GM23338 (cell line): ENCODE measurements around the gene CAT. TPM values are rescaled to one million over a fixed set of nuclear protein-coding genes. Genes with fewer than 3 reads are reported as not detected.

ENCODE experiments used
- ATAC-seq: fragments of 200-7000 bp; cut with Tn5 transposase; 3 replicates; pipeline ENCODE4 v1.9.1; 2020
- DNase-seq: peaks from one replicate; pipeline ENCODE4 v3.0.0-alpha.2; 2015; ENCODE audit warnings: low spot score
- H2AFZ ChIP-seq: fragments of 200-600 bp; sonication (generic); 2 replicates; pipeline ENCODE4 v1.8.0; 2016; ENCODE audit warnings: antibody characterized with exemption, mild to moderate bottlenecking, moderate library complexity
- H3F3A ChIP-seq: fragments of 200-600 bp; sonication (generic); replicated peaks from 2 replicates; pipeline ENCODE4 v1.8.0; 2017; ENCODE audit warnings: antibody characterized with exemption, mixed run types, low read depth
- H3K27ac ChIP-seq: fragments of 200-600 bp; sonication (generic); 2 replicates; pipeline ENCODE4 v1.6.1; 2016; ENCODE audit warnings: low read depth
- H3K27me3 ChIP-seq: fragments of 200-600 bp; sonication (generic); 2 replicates; pipeline ENCODE4 v1.8.0; 2016; ENCODE audit warnings: mild to moderate bottlenecking, mixed run types, moderate library complexity; ENCODE audit not compliant: insufficient read depth
- H3K36me3 ChIP-seq: fragments of 200-600 bp; sonication (generic); 2 replicates; pipeline ENCODE4 v1.8.0; 2016; ENCODE audit warnings: mild to moderate bottlenecking; ENCODE audit not compliant: insufficient read depth
- H3K4me1 ChIP-seq: fragments of 200-600 bp; sonication (generic); 2 replicates; pipeline ENCODE4 v1.8.0; 2016; ENCODE audit warnings: mild to moderate bottlenecking, moderate library complexity; ENCODE audit not compliant: insufficient read depth
- H3K4me2 ChIP-seq: fragments of 200-600 bp; sonication (generic); 2 replicates; pipeline ENCODE4 v1.7.1; 2017; ENCODE audit warnings: mixed run types
- H3K4me3 ChIP-seq: fragments of 200-600 bp; sonication (generic); 2 replicates; pipeline ENCODE4 v1.6.1; 2016; ENCODE audit warnings: mixed run types
- H3K79me2 ChIP-seq: fragments of 200-600 bp; sonication (generic); replicated peaks from 2 replicates; pipeline ENCODE4 v1.8.0; 2017; ENCODE audit warnings: mild to moderate bottlenecking; ENCODE audit not compliant: insufficient read depth
- H3K9me2 ChIP-seq: fragments of 200-600 bp; sonication (generic); 2 replicates; pipeline ENCODE4 v1.8.0; 2017; ENCODE audit not compliant: insufficient read depth
- H4K20me1 ChIP-seq: fragments of 200-600 bp; sonication (generic); replicated peaks from 2 replicates; pipeline ENCODE4 v1.8.0; 2017; ENCODE audit warnings: mild to moderate bottlenecking; ENCODE audit not compliant: insufficient read depth
- H3K27ac Mint-ChIP-seq: 2 replicates; pipeline ENCODE4 v1.8.0; 2020; ENCODE audit warnings: inconsistent platforms, mild to moderate bottlenecking, moderate library complexity, mixed read lengths
- H3K27me3 Mint-ChIP-seq: 3 replicates; pipeline ENCODE4 v1.8.0; 2022; ENCODE audit warnings: low read depth, mild to moderate bottlenecking, moderate library complexity, mixed read lengths, inconsistent platforms; ENCODE audit not compliant: insufficient read depth, poor library complexity
- H3K36me3 Mint-ChIP-seq: 3 replicates; pipeline ENCODE4 v1.8.0; 2021; ENCODE audit warnings: low read depth, mild to moderate bottlenecking, inconsistent platforms, moderate library complexity, mixed read lengths
- H3K4me1 Mint-ChIP-seq: 3 replicates; pipeline ENCODE4 v1.8.0; 2020; ENCODE audit warnings: mild to moderate bottlenecking, inconsistent platforms, mixed read lengths
- H3K4me3 Mint-ChIP-seq: 3 replicates; pipeline ENCODE4 v1.8.0; 2021; ENCODE audit warnings: moderate library complexity, mild to moderate bottlenecking, inconsistent platforms, mixed read lengths
- H3K9me3 Mint-ChIP-seq: 3 replicates; pipeline ENCODE4 v1.8.0; 2020; ENCODE audit warnings: moderate library complexity, mild to moderate bottlenecking, inconsistent platforms, mixed read lengths
- CREB1 ChIP-seq: fragments of 250-450 bp; sonication (Bioruptor Pico); IDR thresholded peaks from 2 replicates; pipeline ENCODE4 v1.5.0; 2020; ENCODE audit warnings: low read depth, mild to moderate bottlenecking, moderate library complexity
- EZH2 ChIP-seq: fragments of 200-600 bp; sonication (generic); IDR thresholded peaks from one replicate; pipeline ENCODE4 v1.8.0; 2017; ENCODE audit warnings: antibody characterized with exemption, mild to moderate bottlenecking, low read depth; ENCODE audit not compliant: unreplicated experiment
- EZH2phosphoT487 ChIP-seq: fragments of 200-600 bp; sonication (generic); IDR thresholded peaks from one replicate; pipeline ENCODE4 v1.8.1; 2018; ENCODE audit warnings: antibody characterized with exemption; ENCODE audit not compliant: unreplicated experiment
- JUNB ChIP-seq: IDR thresholded peaks from one replicate; pipeline ENCODE4 v1.6.1; 2016; ENCODE audit warnings: antibody characterized with exemption; ENCODE audit not compliant: unreplicated experiment
- NANOG ChIP-seq: IDR thresholded peaks from 2 replicates; pipeline ENCODE4 v1.6.1; 2016; ENCODE audit warnings: antibody characterized with exemption, borderline replicate concordance
- POLR2AphosphoS5 ChIP-seq: IDR thresholded peaks from 2 replicates; pipeline ENCODE4 v1.6.1; 2016; ENCODE audit warnings: antibody characterized with exemption, low read depth
- REST ChIP-seq: IDR thresholded peaks from one replicate; pipeline ENCODE4 v1.6.1; 2018; ENCODE audit warnings: antibody characterized with exemption; ENCODE audit not compliant: unreplicated experiment
- STAT1 ChIP-seq: IDR thresholded peaks from one replicate; pipeline ENCODE4 v1.6.1; 2016; ENCODE audit warnings: antibody characterized with exemption; ENCODE audit not compliant: unreplicated experiment
- ZNF114 ChIP-seq: fragments of 250-450 bp; sonication (Bioruptor Pico); IDR thresholded peaks from 2 replicates; pipeline ENCODE4 v1.5.0; 2020; ENCODE audit warnings: mild to moderate bottlenecking, moderate library complexity
- ZNF331 ChIP-seq: fragments of 250-450 bp; sonication (Bioruptor Pico); IDR thresholded peaks from 2 replicates; pipeline ENCODE4 v1.5.0; 2020; ENCODE audit warnings: low read depth, mild to moderate bottlenecking, moderate library complexity
- ZNF462 ChIP-seq: fragments of 250-450 bp; sonication (Bioruptor Pico); IDR thresholded peaks from 2 replicates; pipeline ENCODE4 v1.5.0; 2020; ENCODE audit warnings: mild to moderate bottlenecking, moderate library complexity
- polyA plus RNA-seq: library from polyadenylated mRNA; unstranded; fragments of >200 nt; fragmentation: Nextera tagmentation; extraction: Ambion mirVana; gene quantifications from 2 replicates; pipeline ENCODE4 v1.2.1, GENCODE V29; 2016
- total RNA-seq: library from RNA; depleted of rRNA; stranded (reverse); fragments of >200 nt; shearing (Covaris generic); gene quantifications from 2 replicates; pipeline ENCODE4 v1.2.3, GENCODE V29; 2014
- TF ChIP-seq, protein P1 (sequence below): IDR thresholded peaks from 2 replicates; pipeline ENCODE4 v1.6.1; 2016; ENCODE audit warnings: antibody characterized with exemption

Gene CAT
- total and polyA plus RNA-seq, 2 experiments from 2014 or later: 15.9 to 24.0 TPM

DNA sequence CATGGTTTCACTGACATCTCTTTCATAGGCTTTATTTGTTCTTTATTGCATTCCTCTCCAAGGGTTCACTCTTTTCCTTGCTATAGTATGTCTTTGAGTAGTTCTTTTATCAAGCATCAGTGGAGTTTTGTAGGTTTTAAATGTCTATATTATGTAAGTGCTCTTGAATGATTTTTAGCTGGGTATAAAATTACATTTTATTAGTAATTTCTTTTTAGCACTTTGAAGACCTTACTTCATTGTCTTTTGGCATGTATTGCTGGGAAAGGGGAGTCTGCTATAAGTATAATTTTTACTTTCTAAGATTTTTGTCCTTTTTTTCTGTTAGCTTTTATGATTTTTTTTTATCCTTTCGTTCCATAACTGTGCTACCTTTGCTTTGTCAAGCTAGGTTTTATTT, 25.5 kb upstream of the CAT start:
- Histone ChIP-seq H3F3A (no peaks in the 10 kb centered on the region), H3K27me3 (no peaks in the 10 kb centered on the region), H3K79me2 (no peaks in the 10 kb centered on the region), H3K9me2 (0 out of 2 replicates have a peak, but pooled peaks cover 3% of the 10 kb centered on the region), H3K4me1 (no peaks in the 10 kb centered on the region), H3K4me3 (no peak overlapping the region), H3K27ac (no peak overlapping the region), H3K4me2 (no peak overlapping the region), H2AFZ (no peak overlapping the region), H3K36me3 (peaks cover 5% of the 10 kb centered on the region; the same call in 1 of the 2 replicates), H4K20me1 (no peaks in the 10 kb centered on the region)
- no peaks in the 10 kb centered on the region for H3K36me3 Mint-ChIP-seq
- no peaks in the 10 kb centered on the region for H3K27me3 Mint-ChIP-seq
- H3K27ac Mint-ChIP-seq: no peak overlapping the region
- H3K4me1 Mint-ChIP-seq: no peaks in the 10 kb centered on the region
- no peak overlapping the region for H3K4me3 Mint-ChIP-seq
- no peak for ATAC-seq
- TF ChIP-seq NANOG: no peak
- TF ChIP-seq CREB1 (CRISPR knock-in tag): no peak
- TF ChIP-seq ZNF114 (CRISPR knock-in tag): no peak
- TF ChIP-seq EZH2phosphoT487: no peak
- TF ChIP-seq EZH2: no peak
- H3K9me3 Mint-ChIP-seq: peaks cover 10% of the 10 kb centered on the region; the same call in 2 of the 3 replicates
- no peak for DNase-seq

DNA sequence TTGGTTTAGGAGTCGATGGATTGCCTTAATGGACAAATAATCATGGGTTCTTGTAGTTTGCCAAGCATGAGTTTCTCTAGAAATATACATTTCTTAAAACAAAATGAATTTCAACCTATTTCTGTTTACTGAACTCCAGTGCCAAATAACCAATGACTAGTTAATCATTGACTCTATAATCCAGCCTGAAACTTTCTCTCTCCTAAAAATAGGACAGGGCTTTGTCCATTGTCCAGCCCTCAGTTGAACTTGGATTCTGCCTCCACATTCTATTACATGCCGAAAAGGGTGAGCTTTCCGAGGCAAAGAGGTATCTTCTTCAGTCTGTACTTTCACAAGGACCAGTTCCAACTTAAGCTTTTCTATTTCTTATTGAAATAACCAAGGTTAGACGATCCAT, 23.2 kb upstream of the CAT start:
- ATAC-seq (no peak), DNase-seq (no peak)
- Histone ChIP-seq H3K79me2 (no peaks in the 10 kb centered on the region), H3K4me1 (no peaks in the 10 kb centered on the region), H3K4me3 (no peak overlapping the region), H3K9me2 (0 out of 2 replicates have a peak, but pooled peaks cover 3% of the 10 kb centered on the region), H3K27ac (no peak overlapping the region), H3F3A (no peaks in the 10 kb centered on the region), H3K27me3 (no peaks in the 10 kb centered on the region), H3K36me3 (peaks cover 5% of the 10 kb centered on the region; the same call in 1 of the 2 replicates), H2AFZ (no peak overlapping the region), H4K20me1 (no peaks in the 10 kb centered on the region), H3K4me2 (no peak overlapping the region)
- no peaks in the 10 kb centered on the region for H3K4me1 Mint-ChIP-seq
- peaks cover 10% of the 10 kb centered on the region; the same call in 2 of the 3 replicates for H3K9me3 Mint-ChIP-seq
- H3K4me3 Mint-ChIP-seq: no peak overlapping the region
- H3K27me3 Mint-ChIP-seq: no peaks in the 10 kb centered on the region
- H3K27ac Mint-ChIP-seq: no peak overlapping the region
- no peaks in the 10 kb centered on the region for H3K36me3 Mint-ChIP-seq
- TF ChIP-seq EZH2 (no peak), REST (no peak), POLR2AphosphoS5 (no peak), JUNB (no peak), CREB1 (CRISPR knock-in tag) (no peak), ZNF114 (CRISPR knock-in tag) (no peak), NANOG (no peak), STAT1 (no peak), ZNF331 (CRISPR knock-in tag) (no peak), ZNF462 (no peak), EZH2phosphoT487 (no peak)
- TF ChIP-seq, protein P1, sequence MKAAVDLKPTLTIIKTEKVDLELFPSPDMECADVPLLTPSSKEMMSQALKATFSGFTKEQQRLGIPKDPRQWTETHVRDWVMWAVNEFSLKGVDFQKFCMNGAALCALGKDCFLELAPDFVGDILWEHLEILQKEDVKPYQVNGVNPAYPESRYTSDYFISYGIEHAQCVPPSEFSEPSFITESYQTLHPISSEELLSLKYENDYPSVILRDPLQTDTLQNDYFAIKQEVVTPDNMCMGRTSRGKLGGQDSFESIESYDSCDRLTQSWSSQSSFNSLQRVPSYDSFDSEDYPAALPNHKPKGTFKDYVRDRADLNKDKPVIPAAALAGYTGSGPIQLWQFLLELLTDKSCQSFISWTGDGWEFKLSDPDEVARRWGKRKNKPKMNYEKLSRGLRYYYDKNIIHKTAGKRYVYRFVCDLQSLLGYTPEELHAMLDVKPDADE: no peak
